Astrocyte (in vitro differentiated cells and primary cell): ENCODE results near the gene SULT2B1.

Experiments
- EZH2 ChIP-seq: IDR thresholded peaks from 2 replicates; pipeline ENCODE4 v1.6.1; 2012; ENCODE audit warnings: mild to moderate bottlenecking, low read length, inconsistent platforms; ENCODE audit not compliant: insufficient read depth
- TF ChIP-seq, protein P1 (sequence below): IDR thresholded peaks from 2 replicates; pipeline ENCODE4 v1.5.1; 2011; ENCODE audit warnings: low read depth, mild to moderate bottlenecking, inconsistent platforms, low read length, moderate library complexity; ENCODE audit not compliant: insufficient read depth

DNA sequence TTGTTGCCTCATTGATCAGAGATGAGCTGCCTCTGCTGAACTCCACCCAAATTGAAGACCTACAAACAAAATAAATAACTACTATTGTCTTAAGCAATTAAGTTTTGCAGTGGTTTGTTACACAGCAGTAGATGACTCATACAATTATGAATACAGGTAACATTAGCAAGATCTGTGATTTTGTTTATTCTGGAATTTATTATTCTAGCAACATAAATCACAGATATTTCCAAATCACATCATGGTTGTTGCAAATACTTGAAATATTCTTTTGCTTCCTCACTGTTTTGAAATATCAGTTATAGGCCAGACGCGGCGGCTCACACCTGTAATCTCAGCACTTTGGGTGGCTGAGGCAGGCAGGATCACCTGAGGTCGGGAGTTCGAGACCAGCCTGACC lies 27.2 kb upstream of the SULT2B1 start:
- TF ChIP-seq, protein P1, sequence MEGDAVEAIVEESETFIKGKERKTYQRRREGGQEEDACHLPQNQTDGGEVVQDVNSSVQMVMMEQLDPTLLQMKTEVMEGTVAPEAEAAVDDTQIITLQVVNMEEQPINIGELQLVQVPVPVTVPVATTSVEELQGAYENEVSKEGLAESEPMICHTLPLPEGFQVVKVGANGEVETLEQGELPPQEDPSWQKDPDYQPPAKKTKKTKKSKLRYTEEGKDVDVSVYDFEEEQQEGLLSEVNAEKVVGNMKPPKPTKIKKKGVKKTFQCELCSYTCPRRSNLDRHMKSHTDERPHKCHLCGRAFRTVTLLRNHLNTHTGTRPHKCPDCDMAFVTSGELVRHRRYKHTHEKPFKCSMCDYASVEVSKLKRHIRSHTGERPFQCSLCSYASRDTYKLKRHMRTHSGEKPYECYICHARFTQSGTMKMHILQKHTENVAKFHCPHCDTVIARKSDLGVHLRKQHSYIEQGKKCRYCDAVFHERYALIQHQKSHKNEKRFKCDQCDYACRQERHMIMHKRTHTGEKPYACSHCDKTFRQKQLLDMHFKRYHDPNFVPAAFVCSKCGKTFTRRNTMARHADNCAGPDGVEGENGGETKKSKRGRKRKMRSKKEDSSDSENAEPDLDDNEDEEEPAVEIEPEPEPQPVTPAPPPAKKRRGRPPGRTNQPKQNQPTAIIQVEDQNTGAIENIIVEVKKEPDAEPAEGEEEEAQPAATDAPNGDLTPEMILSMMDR: no peak
- TF ChIP-seq EZH2: no peak
